Fibroblast of gingiva (primary cell): ENCODE measurements around the gene ZNF786.
"Not testable (repeated sequence)": the region's sequence is repeated elsewhere in the genome, so short reads cannot be mapped to it uniquely, and the experiment has no call there.

Experiments used
- DNase-seq: peaks from one replicate; pipeline ENCODE4 v3.0.0-alpha.2; 2011; ENCODE audit warnings: low read depth

The ZNF786 gene

GRCh38 chr7:149090397-149091195 lies at the start of gene ZNF786:
ZNF786 (minus strand) TSS chr7:149090718; CDS start chr7:149090640, 78 bp downstream.
- DNase-seq, result peak; percentile 86

GRCh38 chr7:149136118-149136517 lies 45.6 kb upstream of the ZNF786 start:
- DNase-seq, result no peak

- DNase-seq, result no peak
These were observed 42.7 kb upstream of the ZNF786 start for GRCh38 chr7:149133028-149133710.

- DNase-seq, result no peak
These were observed 40.2 kb upstream of the ZNF786 start for GRCh38 chr7:149130572-149131198.

GRCh38 chr7:149126662-149127266 lies 36.2 kb upstream of the ZNF786 start:
- DNase-seq, result no peak

GRCh38 chr7:149125863-149126661 lies 35.5 kb upstream of the ZNF786 start, which contains the start of gene ZNF425:
ZNF425 (minus strand) TSS chr7:149126324; CDS start chr7:149126213, 111 bp downstream.
- DNase-seq, result peak; percentile 92

- DNase-seq, result no peak
These were observed 34.8 kb upstream of the ZNF786 start for GRCh38 chr7:149125189-149125862.

GRCh38 chr7:149109969-149110368 lies 19.5 kb upstream of the ZNF786 start:
- no peak for DNase-seq

GRCh38 chr7:149104749-149105148 lies 14.2 kb upstream of the ZNF786 start:
- DNase-seq, result no peak

GRCh38 chr7:149104214-149104613 lies 13.7 kb upstream of the ZNF786 start:
- no peak for DNase-seq

GRCh38 chr7:149103424-149103823 lies 12.9 kb upstream of the ZNF786 start:
- no peak for DNase-seq

GRCh38 chr7:149102666-149103065 lies 12.1 kb upstream of the ZNF786 start:
- no peak for DNase-seq

GRCh38 chr7:149100821-149101220 lies 10.3 kb upstream of the ZNF786 start:
- no peak for DNase-seq

- DNase-seq, result no peak
These were observed 8.5 kb upstream of the ZNF786 start for GRCh38 chr7:149099058-149099457.

GRCh38 chr7:149097088-149097487 lies 6.6 kb upstream of the ZNF786 start:
- DNase-seq, result no peak

- no peak for DNase-seq
These were observed 2.7 kb upstream of the ZNF786 start for GRCh38 chr7:149093228-149093627.

GRCh38 chr7:149092244-149092643 lies 1.7 kb upstream of the ZNF786 start:
- not testable (repeated sequence) for DNase-seq

GRCh38 chr7:149087376-149087775 lies 3.1 kb downstream of the ZNF786 start:
- DNase-seq, result no peak

GRCh38 chr7:149085866-149086265 lies 4.7 kb downstream of the ZNF786 start:
- no peak for DNase-seq

- no peak for DNase-seq
These were observed 6.1 kb downstream of the ZNF786 start for GRCh38 chr7:149084407-149084806.

- no peak for DNase-seq
These were observed 8.6 kb downstream of the ZNF786 start for GRCh38 chr7:149081914-149082313.
